HPDE6-E6E7 (cell line): Measurements from ENCODE around the gene RPH3AL.
"Not testable (repeated sequence)": the region's sequence is repeated elsewhere in the genome, so short reads cannot be mapped to it uniquely, and the experiment has no call there.

ENCODE experiments used
- DNase-seq: peaks from one replicate; pipeline ENCODE4 v3.0.0; 2011; ENCODE audit warnings: missing footprints; ENCODE audit errors: extremely low spot score

The RPH3AL gene

DNA sequence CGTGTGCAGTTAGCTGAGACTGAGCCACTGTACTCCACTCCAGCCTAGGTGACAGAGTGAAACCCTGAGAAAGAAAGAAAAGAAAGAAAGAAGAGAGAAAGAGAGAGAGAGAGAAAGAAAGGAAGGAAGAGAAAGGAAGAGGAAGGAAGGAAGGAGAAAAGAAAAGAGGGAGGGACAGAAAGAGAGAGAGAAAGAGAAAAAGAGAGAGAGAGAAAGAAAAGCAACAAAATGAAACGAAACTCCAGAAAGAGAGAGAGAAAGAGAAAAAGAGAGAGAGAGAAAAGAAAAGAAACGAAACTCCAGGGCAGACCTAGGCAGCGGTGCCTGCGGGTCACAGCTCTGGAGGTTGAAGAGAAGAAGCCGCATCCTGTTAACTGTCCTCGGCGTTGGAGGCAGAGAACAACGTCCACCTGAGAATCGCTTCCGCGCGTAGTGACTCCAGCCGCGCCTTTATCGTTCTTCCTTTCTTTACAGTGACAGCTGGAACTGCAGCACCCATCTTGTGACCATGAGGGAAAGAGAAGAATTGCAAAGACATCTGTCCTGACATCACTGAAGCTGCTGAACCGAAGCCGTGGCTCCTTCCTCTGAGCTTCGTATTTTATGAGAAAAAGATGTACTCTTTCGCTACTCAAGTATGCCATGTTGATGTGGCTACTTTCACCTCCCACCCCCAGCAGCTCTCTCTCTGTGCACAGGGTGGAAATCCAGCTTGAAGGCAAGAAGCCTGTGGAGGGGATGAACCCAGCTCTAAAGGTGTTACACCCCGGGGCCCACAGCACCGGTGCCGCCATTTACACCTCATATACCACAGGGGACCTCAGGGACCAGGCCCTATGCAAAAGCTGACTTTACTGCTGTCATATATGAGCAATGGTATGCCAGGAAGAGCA is 114.3 kb downstream of the RPH3AL start:
- DNase-seq: no peak

DNA sequence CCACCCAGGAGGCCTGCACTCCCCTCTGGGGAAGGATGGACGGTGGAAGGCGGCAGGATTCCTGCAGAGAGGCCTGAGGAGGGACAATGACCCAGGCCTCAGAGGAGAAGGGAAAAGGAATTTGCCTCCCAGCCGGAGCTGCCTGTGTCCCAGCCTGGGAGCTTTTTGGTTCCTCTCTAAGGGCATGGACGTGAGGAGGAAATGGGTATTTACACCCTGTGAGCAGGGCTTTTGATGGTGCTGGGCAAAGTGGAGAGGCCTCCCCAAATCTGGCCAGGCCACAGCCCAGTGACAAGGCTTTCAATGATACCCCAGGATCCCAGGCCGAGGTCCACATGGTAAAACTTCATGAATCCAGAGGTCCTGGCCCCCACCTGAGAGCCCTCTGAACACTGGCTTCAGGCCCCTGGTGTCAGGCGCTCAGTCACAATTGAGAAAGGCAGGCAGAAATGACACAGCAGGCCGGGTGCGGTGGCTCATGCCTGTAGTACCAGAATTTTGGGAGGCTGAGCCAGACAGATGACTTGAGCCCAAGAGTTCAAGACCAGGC is 115.1 kb downstream of the RPH3AL start:
- DNase-seq: no peak

DNA sequence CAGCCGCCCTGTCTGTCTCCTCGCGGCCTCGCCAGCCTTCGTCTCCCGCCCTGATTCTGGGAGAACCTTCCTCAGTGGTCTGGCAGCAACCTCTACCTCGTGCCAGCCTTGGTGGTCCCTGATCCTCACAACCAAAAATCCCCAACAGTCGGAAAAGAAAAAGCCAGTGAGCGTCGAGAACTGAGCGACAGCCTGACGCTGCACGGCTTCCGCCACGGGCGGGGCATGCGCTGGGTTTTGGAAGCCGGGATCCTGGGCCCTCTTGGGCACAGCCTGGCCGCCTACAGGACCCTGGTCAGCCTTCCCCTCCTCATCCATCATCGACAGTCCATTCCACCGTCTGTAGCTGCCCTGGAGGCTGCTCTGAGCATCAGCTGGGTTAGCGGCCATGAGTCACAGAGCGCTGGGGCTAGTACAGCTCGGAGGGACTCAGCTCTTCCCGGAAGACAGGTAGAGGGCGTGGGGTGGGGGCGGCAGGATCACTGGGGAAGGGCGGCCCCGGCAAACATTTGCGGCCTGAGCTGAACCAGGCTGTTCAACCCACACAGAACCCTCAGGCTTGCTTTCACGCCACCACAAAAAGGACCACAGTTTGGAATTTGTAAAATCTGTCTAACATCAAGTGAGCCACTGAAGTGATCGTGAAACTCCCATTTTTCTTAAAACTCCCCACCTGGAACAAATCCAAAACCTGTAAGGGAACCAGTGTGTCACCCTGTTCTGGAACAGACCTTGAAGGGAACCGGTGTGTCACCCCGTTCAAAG is 115.8 kb downstream of the RPH3AL start:
- DNase-seq: no peak

DNA sequence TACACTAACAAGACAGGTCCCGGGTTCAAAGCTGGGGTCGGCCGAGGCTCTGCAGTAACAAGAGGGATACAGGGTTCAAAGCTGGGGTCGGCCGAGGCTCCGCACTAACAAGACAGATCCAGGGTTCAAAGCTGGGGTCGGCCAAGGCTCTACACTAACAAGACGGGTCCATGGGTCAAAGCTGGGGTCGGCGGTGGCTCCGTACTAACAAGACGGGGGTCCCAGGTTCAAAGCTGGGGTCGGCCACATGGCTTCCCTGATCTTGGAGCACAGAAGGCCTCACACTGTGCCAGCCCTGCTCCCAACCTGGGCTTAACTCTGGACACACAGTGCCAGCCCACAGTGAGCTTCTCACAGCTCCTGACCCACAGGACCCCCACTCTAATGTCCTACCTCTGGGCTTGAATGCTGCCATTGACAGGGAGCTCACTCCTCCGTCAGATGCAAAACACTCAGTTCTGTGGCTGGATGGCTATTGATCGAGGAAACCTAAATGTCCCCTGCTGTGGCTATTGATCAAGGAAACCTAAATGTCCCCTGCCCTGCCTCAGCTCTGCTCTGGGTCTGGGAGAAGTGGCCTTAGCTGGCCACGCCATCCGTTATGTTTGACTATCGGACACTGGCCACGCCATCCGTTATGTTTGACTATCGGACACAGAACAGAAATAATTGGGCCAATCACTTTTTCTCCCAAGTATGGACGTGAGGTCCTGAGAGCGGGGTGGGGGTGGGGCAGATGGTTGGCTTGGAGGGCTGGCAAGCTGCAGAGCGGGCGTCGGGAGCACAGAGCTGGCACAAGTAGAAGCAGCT is 116.6 kb downstream of the RPH3AL start:
- no peak for DNase-seq

DNA sequence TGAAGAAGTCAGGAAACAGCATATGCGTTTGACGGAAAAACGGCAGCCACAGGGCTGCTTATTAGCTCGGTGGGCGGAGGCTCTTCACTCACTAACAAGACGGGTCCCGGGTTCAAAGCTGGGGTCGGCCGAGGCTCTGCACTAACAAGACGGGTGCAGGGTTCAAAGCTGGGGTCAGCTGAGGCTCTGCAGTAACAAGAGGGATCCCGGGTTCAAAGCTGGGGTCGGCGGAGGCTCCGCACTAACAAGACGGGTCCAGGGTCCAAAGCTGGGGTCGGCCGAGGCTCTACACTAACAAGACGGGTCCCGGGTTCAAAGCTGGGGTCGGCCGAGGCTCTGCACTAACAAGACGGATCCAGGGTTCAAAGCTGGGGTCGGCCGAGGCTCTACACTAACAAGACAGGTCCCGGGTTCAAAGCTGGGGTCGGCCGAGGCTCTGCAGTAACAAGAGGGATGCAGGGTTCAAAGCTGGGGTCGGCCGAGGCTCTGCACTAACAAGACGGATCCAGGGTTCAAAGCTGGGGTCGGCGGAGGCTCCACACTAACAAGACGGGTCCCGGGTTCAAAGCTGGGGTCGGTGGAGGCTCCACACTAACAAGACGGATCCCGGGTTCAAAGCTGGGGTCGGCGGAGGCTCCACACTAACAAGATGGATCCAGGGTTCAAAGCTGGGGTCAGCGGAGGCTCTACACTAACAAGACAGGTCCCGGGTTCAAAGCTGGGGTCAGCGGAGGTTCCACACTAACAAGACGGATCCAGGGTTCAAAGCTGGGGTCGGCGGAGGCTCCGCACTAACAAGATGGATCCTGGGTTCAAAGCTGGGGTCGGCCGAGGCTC is 117.4 kb downstream of the RPH3AL start:
- DNase-seq: not testable (repeated sequence)

DNA sequence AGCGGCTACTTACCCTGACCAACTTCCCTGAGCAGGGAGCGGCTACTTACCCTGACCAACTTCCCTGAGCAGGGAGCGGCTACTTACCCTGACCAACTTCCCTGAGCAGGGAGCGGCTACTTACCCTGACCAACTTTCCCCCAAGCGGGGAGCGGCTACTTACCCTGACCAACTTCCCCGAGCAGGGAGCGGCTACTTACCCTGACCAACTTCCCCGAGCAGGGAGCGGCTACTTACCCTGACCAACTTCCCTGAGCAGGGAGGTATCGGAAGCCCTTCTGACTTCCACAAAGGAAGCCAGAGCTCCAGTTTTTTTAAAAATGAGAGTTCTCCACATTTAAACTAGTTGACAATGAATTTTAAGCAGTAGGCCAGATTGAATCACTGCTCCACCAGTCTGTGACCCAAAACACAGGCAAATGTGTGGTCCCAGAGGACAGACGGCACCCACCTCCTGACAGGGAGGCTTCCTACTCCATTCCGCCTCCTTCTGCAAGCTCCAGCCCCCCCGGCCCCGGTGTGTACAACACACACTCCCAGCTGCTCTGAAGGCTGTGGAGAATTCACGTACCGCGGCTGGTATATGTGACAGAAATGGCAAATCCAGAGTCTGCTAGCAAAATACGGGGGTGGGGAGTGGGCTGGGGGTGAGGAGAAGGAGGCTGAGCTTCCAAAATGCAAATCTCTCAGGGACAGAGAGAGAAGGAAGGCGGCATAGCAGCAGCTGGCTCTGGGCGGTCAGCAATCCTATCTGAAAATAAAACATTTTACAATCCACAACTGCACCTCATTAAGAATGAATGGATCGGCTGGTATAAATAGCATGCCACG is 118.2 kb downstream of the RPH3AL start:
- DNase-seq: not testable (repeated sequence)

DNA sequence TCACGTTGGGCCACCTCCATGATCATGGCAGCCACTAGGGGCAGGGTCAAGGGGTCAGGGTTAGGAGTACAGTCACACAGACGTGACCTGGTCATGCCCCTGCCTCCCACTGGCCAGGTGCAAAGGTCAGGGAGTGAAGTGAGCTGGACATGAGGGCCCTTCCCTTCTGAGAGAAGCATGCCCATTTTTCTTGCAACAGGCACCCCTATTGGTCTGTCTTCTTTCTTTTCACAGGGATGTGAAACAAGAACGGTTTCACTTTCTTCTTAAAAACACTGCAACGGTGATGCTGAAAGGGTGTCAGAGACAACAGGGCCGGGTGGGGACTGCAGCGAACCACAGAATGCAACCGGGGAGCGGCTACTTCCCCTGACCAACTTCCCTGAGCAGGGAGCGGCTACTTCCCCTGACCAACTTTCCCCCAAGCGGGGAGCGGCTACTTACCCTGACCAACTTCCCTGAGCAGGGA is 119.1 kb downstream of the RPH3AL start:
- no peak for DNase-seq

DNA sequence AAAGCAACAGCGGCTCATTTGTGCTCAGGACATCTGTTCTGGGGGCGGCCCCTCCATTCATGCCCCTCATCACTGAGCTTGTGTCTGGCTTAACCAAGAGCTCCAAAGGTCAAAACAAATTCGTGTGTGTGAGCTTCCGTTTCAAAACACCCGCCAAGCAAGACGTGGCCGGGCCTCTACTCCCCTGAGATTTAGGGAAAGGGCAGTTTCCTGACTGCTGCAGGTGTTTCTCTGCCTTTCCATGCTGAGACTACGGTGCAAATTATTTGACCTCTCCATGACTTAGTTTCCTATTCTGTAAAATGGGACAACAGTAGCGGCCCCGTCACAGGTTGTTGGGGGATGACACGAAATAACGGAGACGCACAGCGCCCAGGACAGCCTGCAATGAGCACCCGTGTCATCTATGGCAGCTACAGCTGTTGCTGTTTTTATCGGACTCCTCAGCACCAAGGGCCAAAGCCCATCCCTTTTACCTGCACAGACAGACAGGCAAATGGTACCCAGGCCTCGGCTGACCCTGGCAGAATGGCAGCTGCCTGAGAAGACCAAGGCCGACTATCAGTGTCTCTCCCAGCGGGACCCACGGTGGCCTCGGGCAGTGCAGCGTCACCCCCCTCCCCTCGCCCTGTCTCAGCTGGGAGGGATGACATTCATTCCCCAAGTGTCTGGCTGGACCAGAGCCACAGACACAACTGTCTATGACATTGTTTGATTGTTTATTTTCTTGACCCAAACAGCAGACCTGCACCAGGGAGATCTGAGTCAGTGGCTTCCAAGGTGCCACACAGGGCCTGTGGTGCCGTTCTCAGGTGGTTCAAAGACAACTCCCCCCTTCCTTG is 120.4 kb downstream of the RPH3AL start:
- no peak for DNase-seq

DNA sequence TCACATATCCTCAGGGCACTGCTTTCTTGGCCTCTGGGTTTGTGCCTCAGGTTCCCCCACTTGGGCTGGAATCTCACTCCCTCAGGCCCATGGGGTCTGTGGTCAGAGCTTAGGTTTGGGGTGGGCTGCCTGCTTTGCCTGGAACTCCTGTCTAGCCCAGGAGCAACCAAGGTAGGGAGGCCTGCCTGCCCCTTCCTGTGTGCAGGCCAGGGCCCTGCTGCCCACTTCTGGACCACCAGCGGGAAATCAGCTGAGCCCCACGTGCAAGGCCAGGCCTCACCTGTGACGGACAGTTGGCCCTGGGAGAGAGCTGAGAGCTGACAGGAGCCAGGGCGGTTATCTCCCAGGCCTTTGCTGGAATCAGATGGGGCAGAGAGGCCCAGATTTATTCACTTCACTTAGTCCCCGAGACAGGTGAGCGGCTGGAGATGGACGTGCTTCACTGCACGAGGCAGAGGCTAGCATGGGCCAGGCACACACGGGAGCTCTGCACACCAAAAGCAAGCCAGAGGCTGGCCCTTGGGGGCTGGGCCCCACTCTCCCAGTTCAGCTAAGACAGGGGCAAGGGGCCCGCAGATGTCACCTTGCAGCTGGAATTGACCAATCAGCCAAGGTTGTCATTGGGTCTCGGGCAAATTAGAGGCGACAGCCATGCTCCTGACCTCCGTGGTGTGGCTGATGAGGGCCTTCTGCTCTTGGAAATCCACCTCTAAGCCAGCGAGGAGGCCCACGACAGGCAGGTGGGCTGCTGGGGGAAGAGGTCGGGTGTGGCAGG is 121.2 kb downstream of the RPH3AL start:
- no peak for DNase-seq

DNA sequence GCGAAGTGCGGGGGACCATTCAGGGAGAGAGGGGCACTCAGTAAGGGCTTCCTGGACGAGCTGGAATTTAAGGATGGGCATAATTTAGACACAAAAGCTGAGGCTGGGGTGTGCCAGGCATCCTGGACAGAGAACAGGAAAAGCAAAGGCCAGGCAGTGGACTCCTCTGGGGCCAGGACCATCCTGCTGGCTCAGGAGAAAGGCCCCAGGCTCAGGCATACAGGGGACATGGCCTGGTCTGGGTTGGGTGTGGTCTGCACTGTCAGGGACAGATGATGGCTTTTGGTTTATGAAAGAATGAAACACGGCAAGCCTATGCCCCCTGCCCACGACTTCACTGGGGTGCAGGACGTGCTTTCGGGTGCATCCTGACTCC is 122.2 kb downstream of the RPH3AL start:
- DNase-seq: no peak

DNA sequence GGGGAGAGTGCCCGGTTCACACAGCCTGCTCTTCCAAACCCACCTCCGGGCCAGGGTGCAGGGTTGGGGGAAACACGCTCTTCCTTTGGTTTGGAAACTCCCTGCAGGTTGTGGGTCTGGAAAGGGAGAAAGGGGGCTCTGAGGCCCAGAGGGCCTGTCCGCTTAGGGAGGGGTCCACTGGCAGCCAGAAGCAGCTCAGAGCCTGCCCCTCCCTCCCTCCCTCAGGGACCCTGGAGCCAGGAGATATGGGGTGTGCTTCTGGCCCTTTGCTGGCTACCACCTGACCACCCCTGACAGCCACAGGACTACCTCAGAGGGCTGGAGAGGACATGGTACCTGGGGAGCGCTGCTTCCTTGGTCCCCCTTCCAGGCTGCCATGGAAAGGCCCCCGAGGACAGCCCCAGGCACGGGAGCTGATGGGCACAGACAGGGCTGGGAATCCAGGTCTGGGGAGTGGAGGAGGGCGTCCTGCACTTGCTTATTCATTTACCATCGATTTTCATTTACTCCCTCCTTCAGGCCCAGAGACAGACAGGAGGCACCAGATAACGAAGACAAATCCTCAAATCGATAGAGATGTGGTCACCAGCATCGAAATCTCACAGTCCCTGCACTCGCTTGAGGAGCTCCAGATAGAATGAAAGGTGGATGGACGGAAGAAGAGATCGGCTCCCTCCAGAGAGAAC is 122.8 kb downstream of the RPH3AL start:
- no peak for DNase-seq

DNA sequence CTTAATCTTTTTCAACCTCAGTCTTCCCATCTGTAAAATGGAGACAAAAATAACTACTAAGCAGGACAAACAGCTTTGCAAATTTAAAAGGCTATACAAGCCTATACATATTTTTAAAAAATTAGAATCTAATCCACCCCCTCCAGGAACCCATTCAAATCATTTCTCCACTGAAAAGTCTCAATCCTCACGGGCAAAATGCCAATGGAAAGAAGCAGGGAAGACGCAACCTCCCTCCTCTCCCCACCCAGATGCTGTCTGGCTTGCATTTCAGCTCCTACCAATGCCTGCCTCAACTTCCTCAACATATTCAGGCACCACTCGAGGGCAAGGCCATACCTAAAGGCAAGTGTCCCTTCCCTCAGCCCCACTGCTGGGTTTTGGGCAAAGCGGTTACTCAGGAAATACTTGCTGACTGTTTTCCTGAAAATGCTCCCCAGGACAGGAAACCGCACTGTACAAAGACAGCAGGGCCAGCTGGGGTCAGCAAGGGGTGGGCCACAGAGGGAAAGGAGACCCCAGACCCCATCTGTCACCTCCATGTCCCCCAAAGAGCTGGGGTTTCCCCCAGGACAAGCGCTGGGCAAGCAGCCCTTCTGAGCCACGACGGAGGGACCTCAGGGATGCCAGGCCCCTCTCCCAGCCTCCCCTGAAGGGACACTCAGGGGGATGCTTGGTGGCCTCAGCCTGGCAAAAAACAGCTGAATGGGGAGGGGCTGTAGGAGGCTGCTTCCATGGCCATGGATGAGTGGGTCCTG is 123.5 kb downstream of the RPH3AL start:
- DNase-seq: no peak

DNA sequence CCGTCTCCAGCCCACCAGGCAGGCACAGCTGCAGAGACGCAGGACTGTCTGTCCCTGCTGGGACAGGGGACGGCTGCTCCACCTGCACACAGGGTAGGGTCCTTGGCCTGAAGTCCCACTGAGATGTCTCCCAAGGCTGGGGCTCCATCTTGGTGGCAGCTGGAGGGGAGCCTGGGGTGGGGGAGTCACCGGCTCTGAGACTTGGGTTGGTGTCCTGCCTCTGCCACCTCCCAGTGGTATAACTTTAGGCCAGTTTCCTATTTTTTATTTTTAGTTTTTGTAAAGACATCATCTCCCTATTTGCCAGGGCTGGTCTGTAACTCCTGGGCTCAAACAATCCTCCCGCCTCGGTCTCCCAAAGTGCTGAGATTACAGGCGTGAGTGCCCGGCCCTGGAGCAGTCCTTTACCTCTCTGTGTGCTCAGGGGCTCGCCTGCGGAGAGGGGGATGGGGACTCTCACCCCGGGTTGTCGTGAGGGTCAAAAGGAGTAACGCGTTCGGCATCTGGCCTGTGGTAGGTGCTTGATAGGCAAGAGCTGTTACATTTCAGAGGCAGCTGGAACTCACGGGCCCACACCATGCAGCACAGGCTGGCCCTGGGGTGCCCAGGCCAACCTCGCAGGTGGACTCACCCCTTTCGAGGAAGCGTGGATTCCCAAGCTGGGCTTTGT is 124.5 kb downstream of the RPH3AL start:
- no peak for DNase-seq

DNA sequence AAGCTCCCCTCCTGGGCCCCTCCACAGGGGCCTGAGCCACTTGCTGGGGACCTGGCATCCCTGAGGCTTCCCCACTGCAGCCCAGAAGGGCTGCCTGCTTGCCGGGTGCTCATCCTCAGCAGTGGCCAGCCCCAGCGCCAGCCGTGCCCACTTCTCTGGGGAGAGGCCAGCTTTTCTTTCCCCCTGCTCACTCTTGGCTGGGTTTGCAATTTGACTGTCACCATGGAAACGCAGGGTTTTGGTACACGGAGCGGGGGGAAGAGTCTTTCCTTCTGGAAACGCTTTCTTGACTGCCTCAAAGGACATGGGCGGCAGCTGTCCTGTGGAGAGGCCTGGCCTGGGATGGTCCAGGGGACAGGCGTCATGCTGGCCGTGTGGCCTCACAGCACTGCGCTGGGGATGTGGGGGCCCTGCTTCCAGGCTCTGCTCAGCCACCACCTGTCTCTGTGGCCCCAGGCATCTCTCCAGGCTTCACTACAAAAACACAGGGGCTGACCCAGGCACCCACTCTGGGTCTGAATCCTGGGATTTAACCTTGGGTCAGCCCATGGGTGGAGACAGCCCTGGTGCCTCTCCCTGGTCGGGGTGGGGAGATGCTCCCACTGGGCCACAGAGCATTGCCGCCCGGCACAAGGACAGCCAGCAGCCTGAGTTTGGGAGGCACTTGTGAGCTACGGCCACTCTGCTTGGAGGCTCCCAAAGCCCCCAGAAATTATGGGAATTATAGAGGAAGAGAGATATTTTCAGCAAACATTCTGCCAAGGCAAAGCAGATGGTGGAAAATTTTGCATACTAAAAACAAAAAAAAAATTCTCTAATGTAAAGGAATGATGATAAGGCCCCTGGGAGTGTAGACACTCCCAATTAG is 125.3 kb downstream of the RPH3AL start:
- DNase-seq: no peak
